Measurements from ENCODE around the gene NUPR2.
A peak's percentile ranks its signal among the peaks of the same experiment; 100 is the strongest.
"Not testable (repeated sequence)": the region's sequence is repeated elsewhere in the genome, so short reads cannot be mapped to it uniquely, and the experiment has no call there.

The NUPR2 gene

DNA sequence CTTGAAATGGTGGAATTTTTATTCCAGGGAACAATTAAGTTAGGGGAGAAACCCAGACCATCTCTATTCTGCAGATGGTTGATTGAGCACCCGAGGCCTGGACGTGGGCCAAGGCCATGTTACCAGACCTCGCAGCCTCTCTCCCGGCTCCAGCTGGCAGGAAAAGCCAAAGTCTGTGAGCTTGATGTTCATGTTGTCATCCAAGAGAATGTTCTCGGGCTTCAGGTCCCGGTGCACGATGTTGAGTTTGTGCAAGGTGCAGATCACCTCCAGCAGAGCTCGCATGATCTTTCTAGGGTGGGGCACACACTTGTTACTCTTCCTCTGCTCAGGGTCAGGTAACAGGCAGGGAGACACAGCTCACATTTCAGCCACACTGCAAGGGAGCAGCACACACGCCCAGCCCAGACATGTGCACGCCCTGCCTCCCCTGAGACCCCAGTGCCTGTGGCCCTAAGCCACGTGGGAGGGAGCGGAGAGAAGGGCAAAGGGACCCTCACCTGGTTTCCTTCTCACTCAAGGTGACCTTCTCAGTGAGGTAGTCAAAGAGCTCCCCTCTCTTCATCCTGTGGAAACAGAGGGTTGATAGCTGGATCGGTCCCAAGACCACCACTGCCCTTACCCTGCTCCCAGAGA lies 32.9 kb downstream of the NUPR2 start:
- no peak for DNase-seq

- DNase-seq = no peak
Measured at GRCh38 chr7:56081626-56082340, 34.4 kb downstream of the NUPR2 start.

DNA sequence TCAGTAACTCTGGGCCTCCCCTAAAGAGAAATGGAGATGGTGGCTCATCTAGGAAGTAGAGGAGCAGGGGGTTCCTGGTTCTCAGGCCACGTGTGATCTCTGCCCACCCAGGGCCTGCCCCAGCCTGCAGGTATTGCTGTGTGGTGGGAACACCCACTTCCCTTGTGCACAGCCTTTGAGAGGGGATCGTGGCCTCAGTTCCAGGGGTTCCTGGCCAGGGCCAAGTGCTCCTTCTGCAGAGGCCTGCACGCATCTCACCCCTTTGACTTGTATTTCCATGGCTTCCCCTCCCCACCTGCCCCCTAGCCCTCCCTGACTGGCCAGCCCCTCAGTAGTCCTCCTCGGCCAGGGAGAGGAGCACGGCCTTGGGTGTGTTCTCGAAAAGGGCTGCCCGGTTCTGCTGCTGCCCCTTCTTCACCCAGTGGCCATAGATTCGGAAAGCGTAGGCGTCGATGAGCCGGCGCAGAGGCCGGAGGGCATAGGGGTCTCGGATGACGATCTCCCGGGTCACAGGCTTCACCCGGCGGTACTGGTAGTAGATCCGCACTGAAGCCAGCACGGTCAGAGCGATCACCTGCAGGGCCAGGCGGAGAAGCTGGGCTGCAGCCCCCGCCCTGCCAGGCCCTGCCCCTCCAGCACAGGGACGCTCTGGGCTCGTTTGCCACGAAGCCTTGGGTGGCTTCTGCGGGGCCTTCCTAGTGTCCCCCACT lies 35.3 kb downstream of the NUPR2 start:
- DNase-seq = not testable (repeated sequence)

DNA sequence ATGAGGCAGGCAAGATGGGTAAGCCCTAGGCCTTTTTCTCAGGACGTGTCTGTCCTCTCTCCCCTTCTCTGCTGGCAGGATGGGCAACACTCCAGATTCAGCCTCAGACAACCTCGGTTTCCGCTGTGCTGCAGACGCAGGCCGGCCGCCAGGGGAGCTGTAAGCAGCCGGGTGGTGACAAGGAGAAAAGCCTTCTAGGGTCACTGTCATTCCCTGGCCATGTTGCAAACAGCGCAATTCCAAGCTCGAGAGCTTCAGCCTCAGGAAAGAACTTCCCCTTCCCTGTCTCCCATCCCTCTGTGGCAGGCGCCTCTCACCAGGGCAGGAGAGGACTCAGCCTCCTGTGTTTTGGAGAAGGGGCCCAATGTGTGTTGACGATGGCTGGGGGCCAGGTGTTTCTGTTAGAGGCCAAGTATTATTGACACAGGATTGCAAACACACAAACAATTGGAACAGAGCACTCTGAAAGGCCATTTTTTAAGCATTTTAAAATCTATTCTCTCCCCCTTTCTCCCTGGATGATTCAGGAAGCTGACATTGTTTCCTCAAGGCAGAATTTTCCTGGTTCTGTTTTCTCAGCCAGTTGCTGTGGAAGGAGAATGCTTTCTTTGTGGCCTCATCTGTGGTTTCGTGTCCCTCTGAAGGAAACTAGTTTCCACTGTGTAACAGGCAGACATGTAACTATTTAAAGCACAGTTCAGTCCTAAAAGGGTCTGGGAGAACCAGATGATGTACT lies 36.6 kb downstream of the NUPR2 start:
- peak; percentile 31 for DNase-seq

- no peak for DNase-seq
Measured at GRCh38 chr7:56078196-56078595, 38.0 kb downstream of the NUPR2 start.

DNA sequence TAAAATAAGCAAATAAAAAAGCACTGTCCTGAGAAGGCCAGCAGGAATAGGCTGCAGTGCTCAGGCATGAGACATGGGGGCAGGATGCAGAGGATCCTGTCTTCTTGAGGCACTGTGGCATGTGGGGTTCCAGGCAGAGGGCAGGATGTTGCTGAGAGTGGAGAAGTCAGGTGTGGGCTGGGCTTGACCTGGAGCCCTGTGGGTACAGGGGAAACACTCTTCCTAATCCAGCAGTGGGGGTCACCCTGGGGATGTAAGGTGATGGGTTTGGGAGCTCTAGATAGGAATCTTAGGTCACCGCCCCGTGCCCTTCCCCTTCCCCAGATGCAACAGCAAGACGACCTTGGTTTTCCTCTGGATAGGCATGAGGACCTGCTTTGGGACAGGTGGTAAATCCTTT lies 38.5 kb downstream of the NUPR2 start:
- DNase-seq = no peak

DNA sequence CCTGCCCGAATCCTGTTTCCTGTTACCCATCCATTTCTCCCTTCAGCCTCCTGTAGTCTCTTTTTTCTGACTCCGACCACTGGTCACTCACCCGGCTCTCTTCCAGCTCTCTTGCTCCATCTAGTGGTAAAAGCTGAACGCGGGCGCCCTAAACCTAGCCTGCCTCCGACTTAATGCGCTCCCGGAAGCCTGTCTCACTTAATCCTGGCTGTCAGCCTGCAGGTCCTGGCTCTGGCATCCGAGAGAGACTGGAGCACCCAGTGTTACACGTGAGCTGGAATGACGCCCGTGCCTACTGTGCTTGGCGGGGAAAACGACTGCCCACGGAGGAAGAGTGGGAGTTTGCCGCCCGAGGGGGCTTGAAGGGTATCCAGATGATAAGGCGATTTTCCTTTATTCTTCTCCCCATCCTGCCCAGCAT lies 41.8 kb downstream of the NUPR2 start:
- DNase-seq = peak; percentile 76

DNA sequence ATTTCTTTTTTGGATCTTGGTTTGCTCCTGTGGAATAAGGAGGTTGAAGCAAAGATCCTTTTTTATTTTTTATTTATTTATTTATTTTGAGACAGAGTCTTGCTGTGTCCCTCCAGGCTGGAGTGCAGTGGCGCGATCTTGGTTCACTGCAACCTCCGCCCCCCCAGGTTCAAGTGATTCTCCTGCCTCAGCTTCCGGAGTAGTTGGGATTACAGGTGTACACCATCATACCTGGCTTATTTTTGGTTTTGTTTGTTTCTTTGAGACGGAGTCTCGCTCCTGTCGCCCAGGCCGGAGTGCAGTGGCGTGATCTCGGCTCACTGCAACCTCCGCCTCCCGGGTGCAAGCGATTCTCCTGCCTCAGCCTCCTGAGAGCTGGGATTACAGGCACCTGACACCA lies 49.8 kb downstream of the NUPR2 start:
- not testable (repeated sequence) for DNase-seq
